ENCODE results near the gene GADD45B. TPM values are rescaled to one million over a fixed set of nuclear protein-coding genes. Genes with fewer than 3 reads are reported as not detected.

Gene GADD45B
- total RNA-seq, 1 experiment from 2014 or later: 24.7 TPM

GRCh38 chr19:2429917-2430535 lies 45.9 kb upstream of the GADD45B start:
- CTCF ChIA-PET: no interaction called here
- no TSS peak for BruUV-seq (replicated peaks)
- Histone ChIP-seq H3K79me2 (ENCODE audit: low read depth) (peaks cover 20% of the 10 kb centered on the region), H3K4me1 (replicated peaks; ENCODE audit: insufficient read depth) (0 out of 2 replicates have a peak, but pooled peaks cover 5% of the 10 kb centered on the region), H3K9me3 (ENCODE audit: insufficient read depth, low read depth) (no peaks in the 10 kb centered on the region), H3F3A (ENCODE audit: insufficient read depth, low read depth) (peaks cover 12% of the 10 kb centered on the region), H3K27ac (no peak overlapping the region), H4K20me1 (ENCODE audit: insufficient read depth) (peaks cover 9% of the 10 kb centered on the region), H3K27me3 (ENCODE audit: insufficient read depth, low read depth) (no peaks in the 10 kb centered on the region), H2AFZ (no peak overlapping the region), H3K4me3 (no peak overlapping the region), H3K9me2 (ENCODE audit: insufficient read depth) (no peaks in the 10 kb centered on the region), H3K36me3 (ENCODE audit: low read depth) (no peaks in the 10 kb centered on the region), H3K4me2 (no peak overlapping the region)
- DNase-seq: no peak
- POLR2A ChIA-PET (ENCODE audit: unreplicated experiment): no interaction called here
- intact Hi-C loops (cut with micrococcal nuclease; ENCODE audit: unreplicated experiment): no loop called here
- no peak for TF ChIP-seq CTCF (conservative IDR thresholded peaks at IDR 0.05)

GRCh38 chr19:2431318-2432055 lies 44.4 kb upstream of the GADD45B start:
- no peak for TF ChIP-seq EZH2 (IDR thresholded peaks at IDR 0.05; ENCODE audit: low read depth)
- TF ChIP-seq CTCF (conservative IDR thresholded peaks at IDR 0.05): no peak
- DNase-seq: no peak
- H4K20me1 ChIP-seq (ENCODE audit: insufficient read depth): peaks cover 2% of the 10 kb centered on the region; the same call in 1 of the 2 replicates
- POLR2A ChIA-PET (ENCODE audit: unreplicated experiment): no interaction called here
- peaks cover 8% of the 10 kb centered on the region for H3K79me2 ChIP-seq (ENCODE audit: low read depth)
- CTCF ChIA-PET: no interaction called here
- no TSS peak for BruUV-seq (replicated peaks)
- H3K36me3 ChIP-seq (ENCODE audit: low read depth): no peaks in the 10 kb centered on the region
- intact Hi-C loops (cut with micrococcal nuclease; ENCODE audit: unreplicated experiment): no loop called here
- peaks cover 12% of the 10 kb centered on the region for H3F3A ChIP-seq (ENCODE audit: insufficient read depth, low read depth)
- H3K4me2 ChIP-seq: no peak overlapping the region
- no peaks in the 10 kb centered on the region for H3K4me1 ChIP-seq (replicated peaks; ENCODE audit: insufficient read depth)
- no peak overlapping the region for H3K4me3 ChIP-seq
- H2AFZ ChIP-seq: no peak overlapping the region
- no peaks in the 10 kb centered on the region for H3K9me2 ChIP-seq (ENCODE audit: insufficient read depth)
- H3K9me3 ChIP-seq (ENCODE audit: insufficient read depth, low read depth): no peaks in the 10 kb centered on the region
- no peaks in the 10 kb centered on the region for H3K27me3 ChIP-seq (ENCODE audit: insufficient read depth, low read depth)
- H3K27ac ChIP-seq: no peak overlapping the region

- POLR2A ChIA-PET (ENCODE audit: unreplicated experiment): no interaction called here
- TF ChIP-seq EZH2 (IDR thresholded peaks at IDR 0.05; ENCODE audit: low read depth) (no peak), CTCF (conservative IDR thresholded peaks at IDR 0.05) (no peak)
- intact Hi-C loops (cut with micrococcal nuclease; ENCODE audit: unreplicated experiment): no loop called here
- no peaks in the 10 kb centered on the region for H3K36me3 ChIP-seq (ENCODE audit: low read depth)
- H3F3A ChIP-seq (ENCODE audit: insufficient read depth, low read depth): peaks cover 12% of the 10 kb centered on the region
- no peak overlapping the region for H3K4me2 ChIP-seq
- H3K9me3 ChIP-seq (ENCODE audit: insufficient read depth, low read depth): no peaks in the 10 kb centered on the region
- H3K27ac ChIP-seq: no peak overlapping the region
- no peaks in the 10 kb centered on the region for H3K4me1 ChIP-seq (replicated peaks; ENCODE audit: insufficient read depth)
- no peaks in the 10 kb centered on the region for H4K20me1 ChIP-seq (ENCODE audit: insufficient read depth)
- H3K27me3 ChIP-seq (ENCODE audit: insufficient read depth, low read depth): no peaks in the 10 kb centered on the region
- H3K79me2 ChIP-seq (ENCODE audit: low read depth): peaks cover under 1% of the 10 kb centered on the region; the same call in 1 of the 2 replicates
- no TSS peak for BruUV-seq (replicated peaks)
- no peak for DNase-seq
- no peak overlapping the region for H2AFZ ChIP-seq
- H3K9me2 ChIP-seq (ENCODE audit: insufficient read depth): no peaks in the 10 kb centered on the region
- H3K4me3 ChIP-seq: no peak overlapping the region
- CTCF ChIA-PET: no interaction called here
These were observed 43.6 kb upstream of the GADD45B start for GRCh38 chr19:2432131-2432848.
